ENCODE data around the gene SLC6A11. TPM values are rescaled to one million over a fixed set of nuclear protein-coding genes. Genes with fewer than 3 reads are reported as not detected.

SLC6A11 gene
- total and polyA plus RNA-seq, 12 donors: 0.05 TPM; not detected in 11

GRCh38 chr3:10822055-10822454 lies 6.0 kb downstream of the SLC6A11 start:
- Histone ChIP-seq H3K27ac (no peak overlapping the region), H3K4me3 (no peak overlapping the region), H3K27me3 (peaks cover 3 to 35% (median 22%) of the 10 kb centered on the region in 7 donors), H3K9me3 (peaks cover 0 to 22% (median 0%) of the 10 kb centered on the region in 11 donors), H3K36me3 (no peaks in the 10 kb centered on the region), H3K4me1 (no peaks in the 10 kb centered on the region)
- TF ChIP-seq CTCF (IDR thresholded peaks at IDR 0.05): no peak
- ATAC-seq (no peak), DNase-seq (no peak)
- WGBS, 2 donors: 77 to 81% methylated on average over 5 of the region's 5 CpGs
- intact Hi-C loops (cut with DNase I): no loop called here

GRCh38 chr3:10822708-10823515 lies 6.9 kb downstream of the SLC6A11 start:
- no peak for TF ChIP-seq CTCF (IDR thresholded peaks at IDR 0.05)
- Histone ChIP-seq H3K9me3 (peaks cover 0 to 22% (median 0%) of the 10 kb centered on the region in 11 donors), H3K27me3 (peaks cover 0 to 27% (median 15%) of the 10 kb centered on the region in 7 donors), H3K4me3 (no peak overlapping the region), H3K4me1 (no peaks in the 10 kb centered on the region), H3K36me3 (no peaks in the 10 kb centered on the region), H3K27ac (no peak overlapping the region)
- DNase-seq (no peak), ATAC-seq (no peak)
- intact Hi-C loops (cut with DNase I): no loop called here
- WGBS, 2 donors: 72 to 78% methylated on average over 5 of the region's 5 CpGs

GRCh38 chr3:10823516-10823818 lies 7.4 kb downstream of the SLC6A11 start:
- WGBS, 2 donors: 67 to 82% methylated on average over 2 of the region's 2 CpGs

GRCh38 chr3:10824468-10824867 lies 8.4 kb downstream of the SLC6A11 start:
- 93 to 97% methylated on average over 1 of the region's 1 CpG for WGBS, 2 donors
- Histone ChIP-seq H3K4me1 (no peaks in the 10 kb centered on the region), H3K27ac (no peak overlapping the region), H3K9me3 (peaks cover 0 to 22% (median 0%) of the 10 kb centered on the region in 11 donors), H3K36me3 (no peaks in the 10 kb centered on the region), H3K27me3 (peaks cover 0 to 15% (median 4%) of the 10 kb centered on the region in 7 donors), H3K4me3 (no peak overlapping the region)
- intact Hi-C loops (cut with DNase I): no loop called here
- ATAC-seq: no peak
- TF ChIP-seq CTCF (IDR thresholded peaks at IDR 0.05): no peak
- DNase-seq: no peak

More at GRCh38 chr3:10823516-10823818, 7.4 kb downstream of the SLC6A11 start:
- Histone ChIP-seq H3K4me1 (no peaks in the 10 kb centered on the region), H3K4me3 (no peak overlapping the region), H3K27me3 (peaks cover 0 to 23% (median 10%) of the 10 kb centered on the region in 7 donors), H3K27ac (no peak overlapping the region), H3K9me3 (peaks cover 0 to 22% (median 0%) of the 10 kb centered on the region in 11 donors), H3K36me3 (no peaks in the 10 kb centered on the region)
- TF ChIP-seq CTCF (IDR thresholded peaks at IDR 0.05): no peak
- ATAC-seq (no peak), DNase-seq (no peak)
- intact Hi-C loops (cut with DNase I): no loop called here
